HL-60/S4 (cell line): ENCODE results near the gene NEU4.

Experiments used
- in situ Hi-C: fragments of 300-500 bp; cut with MboI; formaldehyde crosslinking; loops from 2 replicates; pipeline ENCODE4 v1.14.3; 2022; ENCODE audit warnings: low sequenced_read_pairs

The NEU4 gene

GRCh38 chr2:241849616-241850543 is 40.9 kb downstream of the NEU4 start:
- in situ Hi-C loops, result no loop called here

GRCh38 chr2:241850544-241851324 is 41.7 kb downstream of the NEU4 start:
- in situ Hi-C loops, result no loop called here

GRCh38 chr2:241851325-241852115 is 42.5 kb downstream of the NEU4 start:
- in situ Hi-C loops, result no loop called here

GRCh38 chr2:241852116-241852980 is 43.4 kb downstream of the NEU4 start:
- in situ Hi-C loops, result no loop called here

- in situ Hi-C loops, result no loop called here
Observed at GRCh38 chr2:241852981-241853631, 44.1 kb downstream of the NEU4 start.

GRCh38 chr2:241853651-241854341 is 44.8 kb downstream of the NEU4 start:
- in situ Hi-C loops, result no loop called here

GRCh38 chr2:241854342-241855244 is 45.6 kb downstream of the NEU4 start:
- in situ Hi-C loops, result no loop called here

- in situ Hi-C loops, result no loop called here
Observed at GRCh38 chr2:241855245-241855887, 46.4 kb downstream of the NEU4 start.

- in situ Hi-C loops, result no loop called here
Observed at GRCh38 chr2:241855888-241856422, 47.0 kb downstream of the NEU4 start.

GRCh38 chr2:241857041-241857541 is 48.1 kb downstream of the NEU4 start:
- in situ Hi-C loops, result no loop called here

- in situ Hi-C loops, result no loop called here
Observed at GRCh38 chr2:241857572-241858121, 48.7 kb downstream of the NEU4 start.

GRCh38 chr2:241858206-241859016 is 49.4 kb downstream of the NEU4 start, which contains the start of gene PDCD1:
TSS of gene PDCD1 (minus strand) at chr2:241858894. CDS start at chr2:241858838, 56 bp downstream.
- in situ Hi-C loops, result no loop called here

- in situ Hi-C loops, result no loop called here
Observed at GRCh38 chr2:241859017-241859435, 50.0 kb downstream of the NEU4 start.

GRCh38 chr2:241859436-241860183 is 50.6 kb downstream of the NEU4 start:
- in situ Hi-C loops, result no loop called here
